Endothelial cell of coronary artery (primary cell): ENCODE results near the gene PPIL1. TPM values are rescaled to one million over a fixed set of nuclear protein-coding genes. Genes with fewer than 3 reads are reported as not detected.

Experiments
- total RNA-seq: library from RNA; depleted of rRNA; stranded (reverse); fragments of >200 nt; gene quantifications from 2 replicates; pipeline ENCODE4 v1.2.3, GENCODE V29; 2014

The PPIL1 gene
- 28.0 and 38.3 TPM in 2 replicates for total RNA-seq

DNA sequence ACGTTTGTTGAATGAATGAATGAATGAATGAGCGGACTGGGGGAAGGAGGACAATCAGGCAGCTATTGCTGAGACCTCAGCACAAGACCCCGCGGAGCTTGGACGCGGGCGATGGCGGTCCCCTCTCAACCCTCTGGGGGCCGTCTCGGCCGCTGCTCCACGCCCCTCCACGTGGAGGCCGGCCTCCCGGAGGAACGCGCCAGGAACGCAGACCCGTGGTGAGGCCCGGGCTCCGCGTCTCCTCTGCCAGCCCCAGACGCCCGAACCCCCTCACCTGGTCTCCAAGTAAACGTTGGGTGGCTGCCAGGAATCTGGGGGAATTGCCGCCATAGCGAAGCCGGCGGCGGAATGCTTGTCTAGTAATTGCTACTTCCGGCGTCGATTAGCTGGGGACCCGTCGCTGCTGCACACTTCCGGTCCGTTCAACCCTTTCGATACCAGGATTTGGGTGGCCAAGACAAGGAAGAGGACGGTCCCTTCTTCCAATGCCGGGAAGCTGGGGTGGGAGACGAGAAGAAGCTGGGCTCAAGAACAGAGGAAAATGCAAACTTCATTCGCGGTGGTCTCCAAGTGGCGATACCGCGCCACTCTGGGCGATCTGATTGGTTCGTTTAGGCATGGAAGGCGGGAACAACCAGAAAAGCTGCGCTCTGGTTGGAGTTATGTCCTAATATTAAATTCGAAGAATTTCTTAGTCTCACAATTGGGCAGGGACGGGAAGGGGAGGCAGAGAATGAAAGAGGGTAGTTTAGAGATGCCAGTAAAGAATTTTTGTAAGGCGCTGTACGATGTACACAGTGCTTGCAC lies at the start of gene PPIL1:
TSS of gene PPIL1 (minus strand) at position 361 of the 807 bp plus-strand sequence. CDS start at position 330, 31 bp downstream.

DNA sequence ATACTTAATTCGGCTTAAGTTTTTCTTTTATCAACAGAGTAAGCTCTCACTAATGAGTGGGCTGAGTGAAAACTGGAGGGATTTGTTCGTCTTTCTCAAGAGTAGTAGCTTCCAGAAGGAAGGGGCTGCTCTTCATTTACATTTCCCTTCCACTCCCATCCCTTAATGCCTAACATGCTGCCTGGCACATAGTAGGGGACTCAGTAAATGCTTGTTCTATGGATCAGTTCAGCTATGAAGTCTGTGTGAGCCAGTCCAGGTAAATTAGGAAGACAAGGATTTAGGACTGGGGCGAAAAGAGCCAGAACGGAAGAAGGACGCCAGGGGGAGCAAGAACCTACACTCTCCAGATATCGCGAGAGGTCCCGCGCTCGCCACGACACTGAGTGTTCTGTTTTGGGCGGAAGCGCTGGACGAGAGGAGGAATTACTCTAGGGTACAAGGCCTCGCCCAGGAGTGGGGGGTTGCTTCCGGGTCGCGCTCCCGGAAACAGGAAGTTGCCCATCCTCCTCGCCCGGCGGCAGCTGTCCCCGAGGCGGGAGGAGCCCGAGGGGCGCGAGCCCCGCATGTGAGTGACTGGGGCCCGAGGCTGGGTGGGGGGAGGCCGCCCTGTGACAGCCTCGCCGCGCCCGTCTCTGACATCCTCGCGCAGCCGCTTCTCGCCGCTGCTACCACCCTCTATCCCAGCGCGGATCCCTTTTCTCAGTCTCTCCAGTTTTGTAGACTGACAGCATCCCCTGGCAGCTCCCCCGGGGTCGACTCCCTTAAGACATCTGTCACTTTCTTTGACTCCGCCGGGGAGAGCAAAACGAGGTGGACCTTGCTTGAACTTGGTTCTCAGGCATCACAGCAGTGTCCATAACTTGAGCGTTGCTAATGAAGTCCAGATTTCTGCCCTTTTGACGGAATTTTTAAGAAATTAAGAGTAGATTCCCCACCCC lies 11.1 kb upstream of the PPIL1 start, which contains the start of gene C6orf89:
TSS of gene C6orf89 (plus strand) at position 492 of the 941 bp plus-strand sequence. CDS start 13,493 bp downstream, outside the sequence.

DNA sequence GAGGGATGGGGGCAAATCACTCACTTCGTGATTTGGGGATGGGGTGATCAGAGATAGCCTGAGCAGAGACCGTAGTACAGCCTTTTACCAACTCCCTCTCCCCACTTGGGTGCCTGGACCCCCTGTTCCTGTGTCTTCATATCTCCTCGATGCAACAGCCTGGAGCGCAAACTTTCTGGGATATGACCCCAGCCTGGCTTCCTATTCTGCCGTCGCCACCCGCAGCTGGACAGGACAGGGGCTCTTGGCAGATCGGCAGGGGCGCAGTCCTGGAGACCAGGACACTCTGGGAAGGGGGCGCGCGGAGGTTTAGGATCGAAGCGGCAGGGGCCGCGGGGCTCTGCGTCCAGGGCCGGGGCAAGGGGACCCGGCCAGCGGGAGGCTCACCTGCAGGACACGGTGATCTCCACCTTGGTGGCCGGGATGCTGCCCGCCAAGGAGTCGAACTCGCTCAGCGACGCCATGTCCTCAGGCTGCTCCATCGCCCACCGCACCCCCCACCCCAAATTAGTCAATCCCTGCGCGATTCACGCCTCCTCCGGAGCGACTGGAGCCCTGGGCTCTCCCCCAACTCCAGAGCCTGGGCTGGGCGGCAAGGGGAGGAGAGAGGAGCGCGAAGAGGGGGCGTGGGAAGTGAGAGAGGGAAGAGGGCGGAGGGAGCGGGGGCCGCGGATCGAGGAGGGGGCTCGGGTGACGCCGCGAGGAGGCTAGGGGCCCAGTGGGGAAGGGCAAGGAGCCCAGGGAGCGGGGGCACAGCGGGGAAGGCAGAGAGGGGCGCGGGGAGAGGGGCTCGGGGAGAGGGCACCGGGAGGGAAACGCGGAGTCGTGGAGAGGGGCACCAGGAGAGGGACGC lies 35.5 kb downstream of the PPIL1 start, which contains the start of gene CPNE5:
TSS of gene CPNE5 (minus strand) at position 549 of the 853 bp plus-strand sequence. CDS start at position 482, 67 bp downstream.

Other genes starting within 250 kb of the PPIL1 start
- gene CDKN1A, start 196.1 kb downstream of the PPIL1 start, total RNA-seq = 141 and 160 TPM in 2 replicates
- gene RAB44, start 177.0 kb downstream of the PPIL1 start, total RNA-seq = under 0.01 TPM in 2 replicates
- 11.8 and 15.2 TPM in 2 replicates for gene CPNE5, start 35.4 kb downstream of the PPIL1 start, total RNA-seq
- 23.7 and 25.1 TPM in 2 replicates for gene C6orf89, start 11.1 kb upstream of the PPIL1 start, total RNA-seq
- under 0.01 and 3.5 TPM in 2 replicates for gene PI16, start 79.9 kb upstream of the PPIL1 start, total RNA-seq
- 270 and 308 TPM in 2 replicates for gene MTCH1, start 111.4 kb upstream of the PPIL1 start, total RNA-seq
- gene FGD2, start 130.9 kb upstream of the PPIL1 start, total RNA-seq = not detected in 2 replicates